ENCODE results near the gene MS4A6A. TPM values are rescaled to one million over a fixed set of nuclear protein-coding genes. Genes with fewer than 3 reads are reported as not detected.

MS4A6A gene
- total and polyA plus RNA-seq, 9 of the 15 experiments (the other 6 are each of a cell fraction or from before 2014, with no cell fraction given): 0.57 to 9.5 (median 4.2) TPM

- TF ChIP-seq, protein P1, sequence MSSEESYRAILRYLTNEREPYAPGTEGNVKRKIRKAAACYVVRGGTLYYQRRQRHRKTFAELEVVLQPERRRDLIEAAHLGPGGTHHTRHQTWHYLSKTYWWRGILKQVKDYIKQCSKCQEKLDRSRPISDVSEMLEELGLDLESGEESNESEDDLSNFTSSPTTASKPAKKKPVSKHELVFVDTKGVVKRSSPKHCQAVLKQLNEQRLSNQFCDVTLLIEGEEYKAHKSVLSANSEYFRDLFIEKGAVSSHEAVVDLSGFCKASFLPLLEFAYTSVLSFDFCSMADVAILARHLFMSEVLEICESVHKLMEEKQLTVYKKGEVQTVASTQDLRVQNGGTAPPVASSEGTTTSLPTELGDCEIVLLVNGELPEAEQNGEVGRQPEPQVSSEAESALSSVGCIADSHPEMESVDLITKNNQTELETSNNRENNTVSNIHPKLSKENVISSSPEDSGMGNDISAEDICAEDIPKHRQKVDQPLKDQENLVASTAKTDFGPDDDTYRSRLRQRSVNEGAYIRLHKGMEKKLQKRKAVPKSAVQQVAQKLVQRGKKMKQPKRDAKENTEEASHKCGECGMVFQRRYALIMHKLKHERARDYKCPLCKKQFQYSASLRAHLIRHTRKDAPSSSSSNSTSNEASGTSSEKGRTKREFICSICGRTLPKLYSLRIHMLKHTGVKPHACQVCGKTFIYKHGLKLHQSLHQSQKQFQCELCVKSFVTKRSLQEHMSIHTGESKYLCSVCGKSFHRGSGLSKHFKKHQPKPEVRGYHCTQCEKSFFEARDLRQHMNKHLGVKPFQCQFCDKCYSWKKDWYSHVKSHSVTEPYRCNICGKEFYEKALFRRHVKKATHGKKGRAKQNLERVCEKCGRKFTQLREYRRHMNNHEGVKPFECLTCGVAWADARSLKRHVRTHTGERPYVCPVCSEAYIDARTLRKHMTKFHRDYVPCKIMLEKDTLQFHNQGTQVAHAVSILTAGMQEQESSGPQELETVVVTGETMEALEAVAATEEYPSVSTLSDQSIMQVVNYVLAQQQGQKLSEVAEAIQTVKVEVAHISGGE (CRISPR knock-in tag; IDR thresholded peaks at IDR 0.05): peak in 1 of 3 experiments; percentile 65; a peak in 1 of 6 replicates
- TF ChIP-seq SMAD2 (IDR thresholded peaks at IDR 0.05; ENCODE audit: low read depth, low read length): no peak
- TF ChIP-seq EWSR1 (IDR thresholded peaks at IDR 0.05; ENCODE audit: borderline replicate concordance, low read depth, partially characterized antibody): no peak
- no peak for TF ChIP-seq RBM22 (IDR thresholded peaks at IDR 0.05; ENCODE audit: low read depth, low read length, poor library complexity, severe bottlenecking)
- no peak for TF ChIP-seq IRF2 (CRISPR knock-in tag; IDR thresholded peaks at IDR 0.05)
- TF ChIP-seq RFX7 (CRISPR knock-in tag; IDR thresholded peaks at IDR 0.05): no peak
- TF ChIP-seq ARID1B (IDR thresholded peaks at IDR 0.05): peak; percentile 81
- no peak for TF ChIP-seq HMG20B (CRISPR knock-in tag; IDR thresholded peaks at IDR 0.05)
- no peak for TF ChIP-seq THRA (IDR thresholded peaks at IDR 0.05)
- peak; percentile 86 for TF ChIP-seq ATF7 (IDR thresholded peaks at IDR 0.05)
- TF ChIP-seq HNRNPL (IDR thresholded peaks at IDR 0.05; ENCODE audit: low read depth, low read length): no peak
- TF ChIP-seq SIN3B (IDR thresholded peaks at IDR 0.05; ENCODE audit: low read depth): 0 out of 2 replicates have a peak, but pooled peaks have one; percentile 36
- peak; percentile 79 for TF ChIP-seq ATF3 (IDR thresholded peaks at IDR 0.05)
- no peak for TF ChIP-seq ATF3 (CRISPR knock-in tag; conservative IDR thresholded peaks at IDR 0.05)
- TF ChIP-seq, protein P2, sequence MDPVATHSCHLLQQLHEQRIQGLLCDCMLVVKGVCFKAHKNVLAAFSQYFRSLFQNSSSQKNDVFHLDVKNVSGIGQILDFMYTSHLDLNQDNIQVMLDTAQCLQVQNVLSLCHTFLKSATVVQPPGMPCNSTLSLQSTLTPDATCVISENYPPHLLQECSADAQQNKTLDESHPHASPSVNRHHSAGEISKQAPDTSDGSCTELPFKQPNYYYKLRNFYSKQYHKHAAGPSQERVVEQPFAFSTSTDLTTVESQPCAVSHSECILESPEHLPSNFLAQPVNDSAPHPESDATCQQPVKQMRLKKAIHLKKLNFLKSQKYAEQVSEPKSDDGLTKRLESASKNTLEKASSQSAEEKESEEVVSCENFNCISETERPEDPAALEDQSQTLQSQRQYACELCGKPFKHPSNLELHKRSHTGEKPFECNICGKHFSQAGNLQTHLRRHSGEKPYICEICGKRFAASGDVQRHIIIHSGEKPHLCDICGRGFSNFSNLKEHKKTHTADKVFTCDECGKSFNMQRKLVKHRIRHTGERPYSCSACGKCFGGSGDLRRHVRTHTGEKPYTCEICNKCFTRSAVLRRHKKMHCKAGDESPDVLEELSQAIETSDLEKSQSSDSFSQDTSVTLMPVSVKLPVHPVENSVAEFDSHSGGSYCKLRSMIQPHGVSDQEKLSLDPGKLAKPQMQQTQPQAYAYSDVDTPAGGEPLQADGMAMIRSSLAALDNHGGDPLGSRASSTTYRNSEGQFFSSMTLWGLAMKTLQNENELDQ (CRISPR knock-in tag; IDR thresholded peaks at IDR 0.05; ENCODE audit: borderline replicate concordance): no peak
Measured at GRCh38 chr11:60193687-60194433, 11.0 kb upstream of the MS4A6A start (continued).

Measured in K562 (cell line).